Measurements from ENCODE around the gene PCDHGA10.

- TF ChIP-seq CTCF (IDR thresholded peaks at IDR 0.05) (no peak), POLR2A (IDR thresholded peaks at IDR 0.05) (no peak), POLR2AphosphoS5 (IDR thresholded peaks at IDR 0.05) (no peak)
Measured at GRCh38 chr5:141393267-141393666, 19.5 kb upstream of the PCDHGA10 start.

All from transverse colon (tissue), 4 donors.